Right atrium auricular region (tissue), 2 donors: ENCODE measurements around the gene ACSBG1. TPM values are rescaled to one million over a fixed set of nuclear protein-coding genes. Genes with fewer than 3 reads are reported as not detected.

ENCODE experiments used
- DNase-seq: peaks from one replicate; pipeline ENCODE4 v3.0.0-alpha.2; 2019; ENCODE audit warnings: low spot score
- H3K27ac ChIP-seq, 2 donors: fragments of 200-600 bp; sonication (generic); 1 replicate in 1 of 2; 2 replicates in 1 of 2; pipeline ENCODE4 v1.5.1; 2016 to 2019
- H3K27me3 ChIP-seq, 2 donors: fragments of 200-600 bp; sonication (generic); one replicate each; pipeline versions ENCODE4 v1.5.1 to v1.6.0; 2017 to 2019
- H3K36me3 ChIP-seq: fragments of 200-600 bp; sonication (generic); one replicate; pipeline ENCODE4 v1.5.1; 2016
- H3K4me1 ChIP-seq, 2 donors: fragments of 200-600 bp; sonication (generic); one replicate each; pipeline versions ENCODE4 v1.5.1 to v1.6.0; 2017 to 2019
- H3K4me3 ChIP-seq, 2 donors: fragments of 200-600 bp; sonication (generic); 1 replicate in 1 of 2; 2 replicates in 1 of 2; pipeline ENCODE4 v1.5.1; 2017 to 2019; ENCODE audit warnings: mild to moderate bottlenecking in 1 of 2, moderate library complexity in 1 of 2
- H3K9me3 ChIP-seq, 2 donors: fragments of 200-600 bp; sonication (generic); one replicate each; pipeline ENCODE4 v1.5.1; 2019
- total RNA-seq, 2 donors: library from RNA; depleted of rRNA; stranded (reverse); fragments of >200 nt; gene quantifications; one replicate each; pipeline ENCODE4 v1.1.0, GENCODE V29; 2016
- TF ChIP-seq, protein P1 (sequence below), 2 donors: fragments of 200-600 bp; sonication (generic); IDR thresholded peaks; one replicate each; pipeline ENCODE4 v1.5.1; 2019; ENCODE audit warnings: antibody characterized with exemption in 2 of 2

Gene ACSBG1
- total RNA-seq, 2 donors from 2014 or later: not detected

DNA sequence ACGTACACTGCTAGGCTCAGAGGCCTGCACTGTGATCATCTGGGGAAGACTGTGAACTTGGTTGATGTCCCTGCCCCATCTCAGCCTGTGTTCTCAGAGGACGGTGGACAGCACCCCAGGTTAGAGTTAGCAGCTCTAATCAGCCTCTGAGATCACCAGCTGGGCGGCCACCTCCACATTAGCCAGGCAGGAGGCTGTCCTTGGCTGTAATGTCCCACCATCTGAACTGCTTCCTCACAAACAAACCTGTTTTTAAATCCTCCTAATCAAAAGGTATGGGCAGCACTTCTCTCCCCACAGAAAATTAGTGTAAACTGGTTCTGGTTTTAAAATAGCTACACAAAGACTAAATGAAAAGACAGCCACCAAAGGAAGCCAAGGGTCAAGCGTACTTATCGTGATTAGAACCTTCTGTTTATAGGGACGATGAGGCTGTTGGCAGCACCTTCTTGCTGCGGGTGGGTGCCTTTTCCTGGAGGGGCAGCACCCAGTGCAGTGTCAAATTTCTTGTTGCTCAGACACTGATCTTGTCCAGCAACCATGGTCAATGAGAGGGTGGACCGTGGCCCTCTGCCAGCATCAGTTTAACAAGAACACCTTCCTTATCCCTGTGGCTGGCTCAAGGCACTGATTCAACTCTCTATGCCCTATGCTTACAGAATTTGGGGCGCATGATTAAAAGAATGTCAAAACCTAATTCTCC lies 24.6 kb downstream of the ACSBG1 start:
- Histone ChIP-seq H3K9me3 (no peaks in the 10 kb centered on the region), H3K27ac (peak overlapping the region; percentile 81 to 93), H3K27me3 (no peaks in the 10 kb centered on the region), H3K4me3 (no peak overlapping the region), H3K36me3 (no peaks in the 10 kb centered on the region), H3K4me1 (peaks cover 0 to 91% of the 10 kb centered on the region in 2 donors)
- DNase-seq: peak; percentile 64
- TF ChIP-seq, protein P1, sequence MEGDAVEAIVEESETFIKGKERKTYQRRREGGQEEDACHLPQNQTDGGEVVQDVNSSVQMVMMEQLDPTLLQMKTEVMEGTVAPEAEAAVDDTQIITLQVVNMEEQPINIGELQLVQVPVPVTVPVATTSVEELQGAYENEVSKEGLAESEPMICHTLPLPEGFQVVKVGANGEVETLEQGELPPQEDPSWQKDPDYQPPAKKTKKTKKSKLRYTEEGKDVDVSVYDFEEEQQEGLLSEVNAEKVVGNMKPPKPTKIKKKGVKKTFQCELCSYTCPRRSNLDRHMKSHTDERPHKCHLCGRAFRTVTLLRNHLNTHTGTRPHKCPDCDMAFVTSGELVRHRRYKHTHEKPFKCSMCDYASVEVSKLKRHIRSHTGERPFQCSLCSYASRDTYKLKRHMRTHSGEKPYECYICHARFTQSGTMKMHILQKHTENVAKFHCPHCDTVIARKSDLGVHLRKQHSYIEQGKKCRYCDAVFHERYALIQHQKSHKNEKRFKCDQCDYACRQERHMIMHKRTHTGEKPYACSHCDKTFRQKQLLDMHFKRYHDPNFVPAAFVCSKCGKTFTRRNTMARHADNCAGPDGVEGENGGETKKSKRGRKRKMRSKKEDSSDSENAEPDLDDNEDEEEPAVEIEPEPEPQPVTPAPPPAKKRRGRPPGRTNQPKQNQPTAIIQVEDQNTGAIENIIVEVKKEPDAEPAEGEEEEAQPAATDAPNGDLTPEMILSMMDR (IDR thresholded peaks at IDR 0.05): no peak

DNA sequence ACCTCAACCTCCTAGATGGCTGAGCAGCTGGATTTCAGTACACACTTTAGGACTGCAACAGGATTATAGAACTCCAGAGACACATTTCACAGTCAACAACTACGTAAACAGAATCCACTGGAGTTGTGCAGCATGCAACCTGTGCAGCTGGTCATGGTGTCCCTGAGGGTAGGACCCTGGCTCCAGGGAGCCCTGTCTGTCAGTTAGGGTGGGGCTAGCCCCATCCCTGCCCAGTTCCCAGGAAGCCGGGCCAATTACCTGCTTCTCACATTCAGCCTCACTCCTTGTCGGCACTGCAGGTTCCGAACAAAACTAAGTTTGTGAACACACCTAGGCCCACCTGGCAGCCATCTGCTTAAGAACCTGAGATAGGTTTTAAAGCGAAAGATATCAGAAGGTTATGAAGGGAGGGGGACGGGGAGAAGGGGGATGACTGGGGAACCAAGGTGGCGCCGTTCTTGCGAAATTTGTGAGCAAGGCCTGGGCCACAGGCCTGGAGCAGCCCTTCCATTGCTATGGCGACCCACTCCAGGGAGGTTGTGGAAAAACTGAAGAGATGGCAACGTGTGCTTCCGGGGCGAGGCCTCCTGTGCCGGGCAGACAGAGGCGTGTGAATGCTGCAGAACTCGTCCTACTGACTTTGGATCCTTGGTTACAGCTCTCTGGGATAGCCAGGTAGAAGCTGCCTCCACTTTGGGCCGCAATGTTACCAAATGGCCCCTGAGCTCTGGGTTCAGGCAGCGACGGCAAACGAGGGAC lies 25.3 kb downstream of the ACSBG1 start:
- no peaks in the 10 kb centered on the region for H3K36me3 ChIP-seq
- no peak overlapping the region for H3K4me3 ChIP-seq
- H3K4me1 ChIP-seq: peaks cover 0 to 93% of the 10 kb centered on the region in 2 donors
- H3K27me3 ChIP-seq: no peaks in the 10 kb centered on the region
- TF ChIP-seq, protein P1 (IDR thresholded peaks at IDR 0.05): no peak
- H3K9me3 ChIP-seq: no peaks in the 10 kb centered on the region
- H3K27ac ChIP-seq: peak overlapping the region; percentile 81 to 93
- peak; percentile 55 for DNase-seq

- peak; percentile 30 for DNase-seq
- no peaks in the 10 kb centered on the region for H3K36me3 ChIP-seq
- no peaks in the 10 kb centered on the region for H3K9me3 ChIP-seq
- no peaks in the 10 kb centered on the region for H3K27me3 ChIP-seq
- peak overlapping the region; percentile 81 to 93 for H3K27ac ChIP-seq
- TF ChIP-seq, protein P1 (IDR thresholded peaks at IDR 0.05): no peak
- H3K4me3 ChIP-seq: no peak overlapping the region
- peaks cover 0 to 94% of the 10 kb centered on the region in 2 donors for H3K4me1 ChIP-seq
Observed at GRCh38 chr15:78208341-78208844, 26.0 kb downstream of the ACSBG1 start.

DNA sequence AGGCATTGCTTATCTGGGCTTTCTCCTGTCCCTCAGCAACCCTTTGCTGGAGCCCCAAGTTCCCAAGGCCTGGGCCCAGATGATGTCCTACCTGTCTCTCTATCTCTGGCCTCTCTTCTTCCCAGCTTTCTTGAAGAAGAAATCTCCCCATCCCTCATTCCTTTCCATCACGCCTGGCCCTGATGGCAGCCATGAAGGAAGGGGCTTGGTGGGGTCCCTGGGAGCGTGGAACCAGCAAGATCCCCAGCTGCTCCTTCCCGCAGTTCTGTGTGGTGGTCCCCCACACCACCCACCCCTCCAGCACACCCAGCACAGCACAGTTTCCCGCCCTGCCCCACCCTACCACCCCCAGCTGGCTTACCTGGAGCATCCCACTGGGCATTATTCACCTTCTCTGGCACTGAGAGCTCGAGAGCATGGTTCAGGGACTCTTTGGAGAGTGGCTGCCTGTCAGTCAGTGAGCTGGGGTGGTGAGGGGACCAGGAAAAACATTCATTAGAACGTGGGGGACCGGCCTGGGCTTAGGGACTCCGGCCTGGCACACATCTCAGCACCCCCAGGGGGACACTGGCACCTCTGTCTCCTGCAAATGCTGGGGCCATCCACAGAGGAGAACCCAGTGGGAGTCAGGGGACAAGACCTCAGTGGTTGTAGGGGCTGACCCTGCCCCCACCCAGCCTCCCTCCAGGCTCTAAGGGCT lies 26.6 kb downstream of the ACSBG1 start:
- Histone ChIP-seq H3K27me3 (no peaks in the 10 kb centered on the region), H3K4me1 (peaks cover 0 to 89% of the 10 kb centered on the region in 2 donors), H3K9me3 (no peaks in the 10 kb centered on the region), H3K27ac (peak overlapping the region; percentile 81 to 93), H3K4me3 (no peak overlapping the region), H3K36me3 (no peaks in the 10 kb centered on the region)
- TF ChIP-seq, protein P1 (IDR thresholded peaks at IDR 0.05): no peak
- peak; percentile 40 for DNase-seq

- H3K27me3 ChIP-seq: no peaks in the 10 kb centered on the region
- no peak for DNase-seq
- H3K27ac ChIP-seq: peak overlapping the region; percentile 81 to 93
- TF ChIP-seq, protein P1 (IDR thresholded peaks at IDR 0.05): no peak
- H3K4me1 ChIP-seq: peaks cover 0 to 82% of the 10 kb centered on the region in 2 donors
- H3K9me3 ChIP-seq: no peaks in the 10 kb centered on the region
- no peak overlapping the region for H3K4me3 ChIP-seq
- no peaks in the 10 kb centered on the region for H3K36me3 ChIP-seq
Observed at GRCh38 chr15:78207110-78207458, 27.3 kb downstream of the ACSBG1 start.
